BJ (cell line): ENCODE data around the gene TM9SF3. TPM values are rescaled to one million over a fixed set of nuclear protein-coding genes. Genes with fewer than 3 reads are reported as not detected.
"Not testable (repeated sequence)": the region's sequence is repeated elsewhere in the genome, so short reads cannot be mapped to it uniquely, and the experiment has no call there.

ENCODE experiments used
- CTCF ChIA-PET: fragments of 350-600 bp; formaldehyde crosslinking; extraction: SDS; loops from one replicate; lab custom pipeline; 2021; ENCODE audit warnings: antibody characterized with exemption, inconsistent platforms; lab: Yijun Ruan, JAX
- POLR2A ChIA-PET: fragments of 300-600 bp; sonication (Branson Sonifier 250); formaldehyde crosslinking; extraction: SDS; loops from one replicate; lab custom pipeline; 2021; ENCODE audit warnings: antibody characterized with exemption; lab: Charles Lee
- DNase-seq: peaks from one replicate; pipeline ENCODE4 v3.0.0-alpha.2; 2011; ENCODE audit warnings: low read depth
- H3K27me3 ChIP-seq: 2 replicates; pipeline ENCODE4 v1.6.0; 2011; ENCODE audit warnings: low read length; ENCODE audit not compliant: control insufficient read depth, insufficient read depth
- H3K36me3 ChIP-seq: 2 replicates; pipeline ENCODE4 v1.5.1; 2011; ENCODE audit warnings: low read length; ENCODE audit not compliant: control insufficient read depth, insufficient read depth
- H3K4me3 ChIP-seq: 2 replicates; pipeline ENCODE4 v1.5.1; 2011; ENCODE audit warnings: low read depth, mild to moderate bottlenecking, control low read depth, low read length
- CTCF ChIP-seq: IDR thresholded peaks from 2 replicates; pipeline ENCODE4 v1.5.1; 2011; ENCODE audit warnings: low read depth, mild to moderate bottlenecking, control low read depth, inconsistent platforms, low read length, moderate library complexity; ENCODE audit not compliant: insufficient read depth
- polyA plus RNA-seq: library from polyadenylated mRNA; depleted of rRNA; stranded (reverse); fragments of >200 nt; gene quantifications from 2 replicates; pipeline ENCODE4 v1.2.3, GENCODE V29; 2011

The TM9SF3 gene
- polyA plus RNA-seq, 1 experiment, result 27.0 TPM

GRCh38 chr10:96577069-96577468 is 9.7 kb downstream of the TM9SF3 start:
- no peak for TF ChIP-seq CTCF
- Histone ChIP-seq H3K36me3 (peaks cover 1% of the 10 kb centered on the region; the same call in 1 of the 2 replicates), H3K4me3 (no peak overlapping the region), H3K27me3 (no peaks in the 10 kb centered on the region)
- CTCF ChIA-PET, result interaction anchor here (0.5 to 0.8 kb wide), 2 partner anchors 14 to 632 kb away, joined by 3 to 4 read pairs; no protein-coding TSS in a partner anchor
- POLR2A ChIA-PET, result no interaction called here
- DNase-seq, result no peak

GRCh38 chr10:96576277-96576980 is 10.4 kb downstream of the TM9SF3 start:
- POLR2A ChIA-PET, result no interaction called here
- TF ChIP-seq CTCF, result no peak

GRCh38 chr10:96574564-96574963 is 12.2 kb downstream of the TM9SF3 start:
- H3K27me3 ChIP-seq, DNase-seq, H3K4me3 ChIP-seq, H3K36me3 ChIP-seq, CTCF ChIA-PET, POLR2A ChIA-PET: not testable (repeated sequence)

More at GRCh38 chr10:96576277-96576980, 10.4 kb downstream of the TM9SF3 start:
- Histone ChIP-seq H3K4me3 (no peak overlapping the region), H3K36me3 (peaks cover 1% of the 10 kb centered on the region; the same call in 1 of the 2 replicates), H3K27me3 (no peaks in the 10 kb centered on the region)
- DNase-seq, result no peak
- CTCF ChIA-PET, result no interaction called here

GRCh38 chr10:96573036-96573435 is 13.8 kb downstream of the TM9SF3 start:
- no peak overlapping the region for H3K4me3 ChIP-seq
- no peak for DNase-seq
- ChIA-PET CTCF (no interaction called here), POLR2A (no interaction called here)
- H3K36me3 ChIP-seq, result peaks cover 1% of the 10 kb centered on the region; the same call in 1 of the 2 replicates
- H3K27me3 ChIP-seq, result no peaks in the 10 kb centered on the region
- TF ChIP-seq CTCF, result no peak

- Histone ChIP-seq H3K36me3 (peaks cover 1% of the 10 kb centered on the region; the same call in 1 of the 2 replicates), H3K27me3 (no peaks in the 10 kb centered on the region), H3K4me3 (no peak overlapping the region)
- DNase-seq, result no peak
- CTCF ChIA-PET, result no interaction called here
- TF ChIP-seq CTCF, result no peak
- POLR2A ChIA-PET, result interaction anchor here (0.6 kb wide), 1 partner anchor 10 kb away, joined by 3 read pairs; no protein-coding TSS in a partner anchor
Observed at GRCh38 chr10:96570983-96571964, 15.5 kb downstream of the TM9SF3 start.
